Frontal cortex (tissue), 4 donors: ENCODE measurements around the gene EIF3L. TPM values are rescaled to one million over a fixed set of nuclear protein-coding genes. Genes with fewer than 3 reads are reported as not detected.

ENCODE experiments used
- DNase-seq, 2 donors: peaks; one replicate each; pipeline ENCODE4 v3.0.0; 2012; ENCODE audit warnings: low spot score in 2 of 2
- FAIRE-seq: peaks from 2 replicates; lab custom pipeline; 2012; peaks lifted over from hg19 to GRCh38; lab: Jason Lieb, UNC
- total RNA-seq: library from RNA; depleted of rRNA; stranded (reverse); fragments of >200 nt; gene quantifications from one replicate; pipeline ENCODE4 v1.2.3, GENCODE V29; 2014
- donor health status: control.
- donor health status: control.
- donor health status: control.

EIF3L gene
- total RNA-seq, 1 donor from 2014 or later, result 695 TPM

DNA sequence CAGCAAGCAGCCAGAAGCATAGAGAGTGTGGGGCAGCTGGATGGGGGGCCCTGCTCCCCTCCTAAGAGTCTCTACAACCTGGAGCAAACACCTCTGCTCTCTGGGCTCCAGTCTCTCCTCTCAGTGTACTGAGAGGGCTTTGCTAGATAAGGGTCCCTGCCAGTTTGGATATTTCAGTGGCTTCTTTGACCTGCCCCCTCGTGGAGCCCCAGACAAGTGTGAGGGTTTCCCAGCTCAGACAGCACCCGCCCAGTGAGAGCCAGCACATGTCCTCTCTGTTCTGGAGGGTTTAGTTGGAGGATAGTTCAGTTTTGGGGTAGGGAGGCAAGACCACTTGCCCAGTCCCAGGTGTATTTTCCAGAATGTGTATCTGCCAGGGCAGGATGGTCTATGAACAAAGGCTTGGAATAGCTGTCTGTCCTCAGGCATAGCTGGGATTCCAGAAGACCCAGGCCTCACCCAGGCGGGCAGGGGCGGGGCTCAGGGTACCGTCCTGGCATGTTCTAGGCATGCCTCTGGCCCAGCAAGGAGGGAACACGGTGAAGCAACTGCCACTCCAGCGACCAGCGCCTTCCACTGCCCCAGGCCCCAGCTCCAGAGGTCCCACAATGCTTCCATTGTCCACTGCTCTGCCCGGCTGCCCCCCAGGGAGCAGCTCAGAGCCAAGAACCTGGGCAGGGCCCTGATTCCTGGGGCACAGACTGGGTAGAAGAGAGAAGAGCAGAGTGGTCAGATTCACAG, 49.4 kb downstream of the EIF3L start:
- FAIRE-seq (no peak), DNase-seq (no peak)

DNA sequence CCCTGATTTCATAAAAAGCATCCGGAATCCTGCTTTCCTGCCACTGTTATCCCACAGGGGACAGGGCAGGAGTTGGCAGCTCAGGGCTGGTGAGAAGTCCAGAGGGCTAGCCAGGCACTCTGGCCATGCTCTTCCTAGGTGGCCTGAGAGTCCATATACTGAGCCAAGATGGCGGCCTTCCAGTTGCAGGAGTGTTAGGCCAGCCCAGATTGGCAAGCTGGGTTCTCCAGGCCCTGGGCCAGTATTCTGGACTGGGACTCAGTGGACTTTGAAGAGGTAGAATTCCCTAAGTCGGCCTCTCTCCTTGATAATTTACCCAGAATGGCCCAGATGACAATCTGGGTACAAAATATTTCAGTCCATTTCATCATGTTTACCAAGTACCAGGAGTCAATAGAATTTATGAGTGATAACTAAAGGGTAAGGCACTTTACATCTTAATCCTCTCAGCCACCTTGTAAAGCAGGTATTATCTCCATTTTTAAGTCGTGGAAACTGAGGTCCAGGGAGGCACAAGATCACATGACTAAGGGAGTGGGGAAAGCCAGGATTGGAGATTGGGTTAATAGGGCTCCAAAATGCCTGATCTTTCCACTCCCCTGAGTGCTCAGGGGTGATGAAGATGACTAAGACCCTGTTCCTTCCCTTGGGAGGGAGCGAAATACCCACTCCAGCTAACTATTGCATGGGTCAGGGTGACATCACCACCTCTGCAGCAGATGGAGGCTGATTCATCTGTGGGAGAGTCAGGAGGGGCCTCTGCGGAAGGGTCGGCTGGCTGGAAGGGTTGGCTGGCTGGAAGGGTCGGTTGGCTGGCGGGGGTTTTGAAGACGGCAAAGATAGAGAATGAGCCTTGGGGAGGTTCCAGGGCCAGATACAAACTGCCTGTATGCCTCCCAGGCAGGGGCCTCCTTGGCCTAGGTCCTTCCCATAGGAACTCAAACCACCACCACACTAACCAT, 55.6 kb downstream of the EIF3L start:
- peak; percentile 40 to 72 for DNase-seq
- no peak for FAIRE-seq

DNA sequence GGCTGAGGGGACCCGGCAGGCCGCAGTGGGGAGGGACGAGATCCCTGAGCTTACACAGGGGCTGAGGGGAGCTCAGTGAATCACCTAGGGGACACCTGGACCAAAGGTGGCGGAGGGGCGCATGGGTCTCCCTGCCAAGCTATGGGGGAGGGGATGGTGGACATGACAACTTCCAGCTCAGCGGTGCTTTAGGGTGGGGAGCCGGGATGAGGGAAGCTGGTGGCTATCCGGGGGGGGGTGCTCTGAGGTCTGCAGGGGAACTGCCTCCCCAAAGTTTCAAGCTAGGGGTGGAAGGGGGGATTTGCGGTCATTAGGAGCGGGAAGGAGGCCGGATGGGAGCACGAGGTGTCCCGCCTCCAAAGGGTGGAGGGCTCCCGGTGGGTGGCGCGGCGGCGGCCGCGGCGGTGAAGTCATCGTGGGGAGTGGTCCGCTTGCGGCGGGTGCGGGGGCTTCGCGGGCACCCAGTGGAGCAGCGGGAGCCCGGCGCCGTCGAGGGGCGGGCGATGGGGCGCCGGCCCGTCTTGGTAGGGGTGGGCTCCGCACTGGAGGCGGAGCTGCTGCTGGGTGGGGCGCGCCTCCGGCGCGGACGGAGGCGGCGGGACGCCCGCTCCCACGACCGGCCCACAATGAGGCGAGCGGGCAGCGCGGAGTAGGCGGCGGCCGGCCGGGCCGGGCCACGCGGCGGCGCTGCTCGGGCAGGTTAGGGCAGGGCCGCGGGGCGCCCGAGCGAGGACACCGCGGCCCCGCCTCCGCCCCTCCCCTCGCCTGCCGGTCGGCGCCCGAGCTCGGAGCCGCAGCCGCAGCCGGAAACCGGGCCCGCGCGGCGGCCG, 56.5 kb downstream of the EIF3L start, which contains the start of gene MICALL1:
MICALL1 (plus strand) TSS at position 764 of the 830 bp plus-strand sequence. CDS start 126 bp downstream, outside the sequence.
- no peak for FAIRE-seq
- peak; percentile 88 to 89 for DNase-seq

DNA sequence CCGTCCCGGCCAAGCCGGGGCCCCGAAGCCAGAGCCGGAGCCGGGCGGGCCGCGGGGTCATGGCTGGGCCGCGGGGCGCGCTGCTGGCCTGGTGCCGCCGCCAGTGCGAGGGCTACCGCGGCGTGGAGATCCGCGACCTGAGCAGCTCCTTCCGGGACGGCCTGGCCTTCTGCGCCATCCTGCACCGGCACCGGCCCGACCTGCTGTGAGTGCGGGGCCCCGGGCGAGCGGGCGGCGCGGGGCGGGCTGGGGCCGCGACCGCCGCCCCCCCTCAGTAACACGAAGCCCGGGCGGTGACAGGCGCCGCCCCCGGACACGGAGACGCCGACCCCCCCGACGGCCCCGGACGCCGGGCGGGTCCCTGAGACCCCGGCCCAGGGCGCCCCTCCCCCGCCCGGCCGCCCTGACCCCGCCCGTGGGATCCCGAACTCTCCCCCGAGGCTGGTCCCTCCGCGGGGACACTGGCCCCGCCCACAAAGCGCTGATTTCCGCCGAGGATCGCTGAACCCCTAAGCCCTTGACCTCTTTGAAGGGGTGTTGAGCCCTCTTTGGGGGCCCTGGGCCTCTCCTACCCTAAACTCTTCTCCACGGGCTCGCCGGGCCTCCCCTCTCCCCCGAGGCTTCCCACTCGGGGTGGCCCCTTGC, 57.3 kb downstream of the EIF3L start:
- FAIRE-seq, result no peak
- no peak for DNase-seq

DNA sequence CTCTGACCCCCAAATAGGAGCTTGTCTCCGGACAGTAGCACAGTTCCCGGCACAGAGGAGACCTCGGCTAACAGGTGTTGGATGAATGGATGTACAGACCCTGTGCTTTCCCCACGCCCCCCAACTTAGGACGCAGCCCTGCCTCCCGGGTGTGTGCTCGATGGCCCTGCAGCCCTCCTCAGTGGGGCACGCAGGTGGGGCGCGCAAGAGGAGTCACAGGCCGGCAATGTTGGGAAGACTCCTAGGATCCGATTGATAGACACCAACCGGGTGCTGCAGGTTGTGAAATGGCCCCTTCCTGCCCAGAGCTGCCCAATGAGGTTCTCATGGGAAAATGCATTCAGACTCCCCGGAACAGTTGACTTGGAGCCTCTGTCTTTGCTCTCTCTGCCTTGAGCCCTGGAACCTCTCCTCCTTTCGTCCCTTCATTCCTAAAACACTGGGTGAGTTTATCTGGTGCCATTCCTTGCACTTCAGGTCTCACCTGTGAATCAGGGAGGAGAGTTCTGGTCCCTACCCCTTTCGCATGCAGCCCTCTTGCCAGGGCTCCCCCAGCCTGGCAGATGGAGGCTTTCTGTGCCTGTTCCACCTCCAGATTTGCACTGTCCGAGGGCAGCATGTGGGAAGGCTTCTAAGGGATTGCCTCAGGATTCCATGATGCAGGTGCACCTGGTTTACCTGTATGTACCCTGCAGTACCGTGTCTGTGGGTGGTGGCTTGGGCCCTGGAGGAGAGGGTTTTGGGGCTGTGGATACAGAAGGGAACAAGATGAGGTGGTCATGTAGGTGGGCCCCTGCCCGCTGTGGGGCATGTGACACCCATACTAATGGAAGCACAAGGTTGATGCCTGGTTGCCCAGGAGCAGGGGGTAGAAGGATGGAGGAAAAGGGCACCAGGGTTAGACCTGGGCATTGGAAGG, 58.1 kb downstream of the EIF3L start:
- FAIRE-seq (no peak), DNase-seq (peak in 1 of 2 donors; percentile 41)

DNA sequence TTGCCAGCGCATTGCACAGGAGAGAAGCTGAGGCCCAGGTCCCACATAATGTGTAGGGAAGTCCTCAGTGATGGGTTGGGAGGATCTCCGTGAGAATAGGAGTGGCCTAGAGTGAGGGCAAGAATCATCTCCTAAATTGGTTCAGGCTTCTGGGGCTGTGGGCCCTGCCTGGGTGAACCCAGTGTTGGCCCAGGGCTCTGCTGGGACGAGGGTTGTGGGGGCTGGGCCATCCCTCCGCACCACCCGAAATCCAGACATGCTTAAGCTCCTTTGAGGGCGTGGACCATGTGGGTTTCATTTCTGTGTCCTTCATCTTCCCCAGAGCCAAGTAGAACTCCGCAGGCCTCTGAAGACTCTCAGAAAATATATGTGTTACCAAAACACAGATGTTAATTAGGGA, 60.5 kb downstream of the EIF3L start:
- DNase-seq (no peak), FAIRE-seq (no peak)

DNA sequence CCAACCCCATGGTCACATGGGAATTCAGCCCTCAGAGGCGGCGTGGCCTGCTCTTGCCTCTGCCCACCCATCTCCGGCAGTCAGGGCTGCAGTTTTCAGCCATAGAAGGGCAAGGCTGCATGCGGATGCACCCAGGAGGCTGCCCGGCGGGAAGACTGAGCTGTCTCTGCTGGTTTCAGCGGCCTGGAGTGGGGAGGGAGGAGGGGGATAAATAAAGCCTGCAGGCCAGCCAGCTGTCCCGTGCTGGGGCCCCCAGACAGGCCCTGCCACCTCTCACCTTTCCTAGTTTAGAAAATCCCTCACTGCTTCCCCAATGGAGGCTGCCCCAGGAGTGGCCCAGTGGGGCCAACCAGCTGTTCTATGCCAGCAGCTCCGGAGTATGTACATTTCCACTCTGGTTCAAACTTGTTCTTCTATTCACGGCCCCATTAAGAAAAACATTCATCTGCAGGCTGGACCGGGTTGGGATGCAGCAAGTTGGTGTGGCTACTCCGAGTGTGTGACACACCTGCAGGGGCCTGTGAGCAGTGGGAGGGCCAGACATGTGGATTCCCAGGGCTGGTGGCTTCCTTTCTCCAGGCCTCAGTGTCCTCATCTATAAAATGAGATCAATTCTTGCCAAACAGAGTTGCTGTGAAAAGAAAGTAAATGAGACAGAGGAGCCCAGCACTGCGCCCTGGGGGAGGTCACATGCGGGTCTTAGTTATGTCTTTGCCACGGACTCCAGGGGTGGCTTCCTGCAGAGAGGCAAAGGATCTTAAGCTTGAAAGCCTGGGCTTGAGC, 61.9 kb downstream of the EIF3L start:
- FAIRE-seq, result no peak
- no peak for DNase-seq

DNA sequence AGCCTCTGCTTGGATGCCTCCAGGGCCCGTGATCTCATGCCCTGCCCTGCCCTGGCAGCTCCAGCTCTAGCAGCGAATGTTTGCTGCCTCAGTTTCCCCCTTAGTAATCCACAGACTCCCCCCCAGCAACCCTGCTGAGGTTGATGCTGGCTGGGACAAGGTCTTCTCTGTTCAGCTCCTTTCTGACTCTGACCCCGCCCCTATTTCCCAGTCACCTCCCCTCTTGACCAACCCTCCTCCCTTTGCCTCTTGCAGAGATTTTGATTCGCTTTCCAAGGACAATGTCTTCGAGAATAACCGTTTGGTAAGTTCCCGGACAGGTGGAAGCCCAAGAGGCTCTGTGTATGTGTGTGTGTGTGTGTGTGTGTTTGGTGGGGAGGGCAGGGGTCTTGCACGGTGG, 62.5 kb downstream of the EIF3L start:
- no peak for FAIRE-seq

DNA sequence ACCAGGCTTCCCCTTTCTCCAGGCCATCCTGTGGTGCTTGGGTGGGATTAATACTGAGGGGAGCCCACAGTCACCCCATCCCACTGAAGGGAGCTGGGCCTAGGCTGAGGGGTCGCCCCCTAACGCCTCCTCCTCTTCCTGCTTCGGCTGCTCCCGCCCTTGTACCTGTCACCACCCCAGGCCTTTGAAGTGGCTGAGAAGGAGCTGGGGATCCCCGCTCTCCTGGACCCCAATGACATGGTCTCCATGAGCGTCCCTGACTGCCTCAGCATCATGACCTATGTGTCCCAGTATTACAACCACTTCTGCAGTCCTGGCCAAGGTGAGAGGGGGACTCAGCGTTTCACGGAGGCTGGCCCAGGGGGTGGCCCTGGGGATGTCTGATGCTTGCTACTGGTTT, 63.0 kb downstream of the EIF3L start:
- DNase-seq, result no peak

More for the DNA sequence above, 62.5 kb downstream of the EIF3L start:
- DNase-seq, result no peak

DNA sequence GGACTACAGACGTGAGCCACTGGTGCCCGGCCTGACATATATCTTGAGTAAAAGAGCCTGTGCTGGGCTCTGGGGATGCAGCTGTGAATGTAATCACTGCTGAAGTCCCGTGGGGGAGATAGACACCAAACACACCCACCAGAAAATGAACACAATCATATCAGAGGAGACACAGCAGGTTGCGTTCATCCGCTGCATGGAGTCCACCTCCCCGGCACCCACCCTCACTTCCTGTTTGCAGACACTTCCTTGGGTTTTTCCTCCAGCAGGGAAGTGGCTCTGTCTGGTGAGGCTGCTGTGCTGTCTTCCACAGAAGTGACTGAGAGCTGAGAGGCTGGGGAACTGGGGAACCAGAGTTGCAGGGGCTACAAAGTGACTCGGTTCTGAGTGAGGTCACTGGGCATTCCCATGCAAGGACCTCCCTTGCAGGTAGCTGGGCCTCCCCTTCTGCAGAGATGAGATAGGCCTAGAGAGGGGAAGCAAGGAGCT, 64.1 kb downstream of the EIF3L start:
- DNase-seq, result no peak
- no peak for FAIRE-seq

More for the DNA sequence above, 63.0 kb downstream of the EIF3L start:
- FAIRE-seq, result no peak

DNA sequence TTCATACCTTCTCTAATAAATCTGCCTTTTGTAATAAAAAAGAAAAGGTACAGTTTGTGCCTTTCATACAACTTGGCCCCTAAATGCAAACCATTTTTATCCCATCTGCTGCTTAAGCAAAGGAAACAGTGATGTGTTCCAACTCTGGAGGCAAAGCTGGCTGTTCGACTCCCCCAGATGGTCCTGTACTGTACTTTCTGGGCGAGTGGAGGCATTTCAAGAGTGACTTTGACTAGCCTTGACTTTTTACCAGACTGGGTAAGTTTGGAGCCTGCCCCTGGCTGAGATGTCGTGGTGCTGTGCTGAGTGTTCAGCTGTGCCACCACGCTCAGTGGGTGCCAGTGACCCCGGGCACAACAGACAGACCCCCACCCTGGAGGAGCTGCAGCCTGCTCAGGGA, 67.1 kb downstream of the EIF3L start:
- no peak for FAIRE-seq
- DNase-seq, result no peak

DNA sequence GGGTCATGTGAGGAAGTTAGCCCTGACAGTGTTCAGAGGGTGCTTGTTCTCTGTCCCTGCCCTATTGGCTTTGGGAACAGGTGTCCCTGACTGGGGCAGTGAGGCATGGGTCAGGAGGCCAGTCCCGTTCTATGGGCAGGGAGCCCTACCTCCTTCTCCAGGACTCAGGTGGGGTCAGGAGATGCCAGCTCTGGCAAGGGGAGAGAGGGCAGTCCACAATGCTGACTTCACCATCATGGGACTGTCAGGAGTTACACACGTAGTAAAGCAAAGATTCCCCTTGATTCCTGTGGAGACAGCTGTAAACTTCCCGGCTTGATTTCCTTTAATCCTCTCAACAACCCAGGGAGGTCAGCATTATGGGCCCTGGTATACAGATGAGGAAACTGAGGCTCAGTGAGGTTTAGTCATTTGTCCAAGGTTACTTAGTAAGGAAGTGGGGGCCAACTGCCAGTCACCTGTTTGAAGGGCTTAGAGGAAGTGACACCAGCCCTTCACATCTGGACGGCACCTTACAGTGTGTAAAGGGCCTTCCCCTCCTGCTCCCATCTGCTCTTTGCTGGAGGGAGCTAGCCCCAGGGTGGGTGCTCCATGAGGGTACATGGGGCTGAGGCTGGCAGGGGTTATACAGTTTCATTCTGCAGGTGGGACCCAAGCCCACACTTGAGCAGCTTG, 68.8 kb downstream of the EIF3L start:
- FAIRE-seq, result no peak
- DNase-seq, result no peak

DNA sequence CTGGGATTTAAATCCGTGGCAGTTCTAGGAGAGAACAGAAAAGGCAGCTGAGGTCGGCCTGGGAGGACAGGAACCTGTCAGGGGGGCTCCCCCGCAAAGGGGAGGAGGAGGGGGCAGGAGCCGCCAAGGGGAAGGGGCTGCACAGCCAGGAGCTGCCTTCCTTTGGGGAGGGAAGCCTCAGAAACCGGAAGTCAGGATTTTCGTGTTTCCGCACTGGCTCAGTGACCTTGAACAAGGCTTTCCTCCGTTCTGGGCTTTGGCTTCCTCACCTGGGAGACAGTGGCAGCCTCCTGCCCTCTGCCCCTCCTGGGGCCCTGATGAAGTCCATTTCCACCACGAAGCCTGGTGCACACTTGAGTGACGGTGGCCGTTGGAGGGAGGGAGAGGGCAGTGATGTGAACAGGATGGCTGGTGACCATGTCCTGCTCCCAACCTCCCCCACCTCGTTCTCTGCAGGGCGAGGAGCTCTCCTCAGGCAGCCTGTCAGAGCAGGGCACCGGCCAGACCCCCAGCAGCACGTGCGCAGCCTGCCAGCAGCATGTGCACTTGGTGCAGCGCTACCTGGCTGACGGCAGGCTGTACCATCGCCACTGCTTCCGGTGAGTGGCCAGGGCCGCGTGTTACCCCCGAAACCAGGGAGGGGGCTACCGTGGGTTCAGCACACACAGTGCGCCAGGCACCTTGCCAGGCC, 69.5 kb downstream of the EIF3L start:
- FAIRE-seq, result no peak
- no peak for DNase-seq

DNA sequence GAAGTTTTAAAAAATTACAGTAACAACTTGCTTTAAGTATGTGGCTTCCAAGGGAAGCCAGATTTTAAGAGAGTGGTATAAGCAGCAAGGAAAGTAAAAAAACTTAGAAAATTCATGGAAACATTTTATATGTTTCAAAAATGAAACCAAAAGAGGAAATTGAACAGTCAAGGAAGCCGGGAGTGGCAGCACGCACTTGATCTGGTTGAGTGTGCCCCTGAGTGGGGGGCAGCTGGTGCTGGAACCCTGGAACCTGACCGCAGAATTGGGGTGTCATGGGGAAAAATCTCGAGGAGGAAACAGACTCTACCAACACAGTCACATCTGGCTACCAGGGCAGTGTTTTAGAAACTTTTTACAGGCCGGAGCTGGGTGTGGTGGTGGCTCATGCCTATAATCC, 70.9 kb downstream of the EIF3L start:
- DNase-seq (no peak), FAIRE-seq (no peak)

DNA sequence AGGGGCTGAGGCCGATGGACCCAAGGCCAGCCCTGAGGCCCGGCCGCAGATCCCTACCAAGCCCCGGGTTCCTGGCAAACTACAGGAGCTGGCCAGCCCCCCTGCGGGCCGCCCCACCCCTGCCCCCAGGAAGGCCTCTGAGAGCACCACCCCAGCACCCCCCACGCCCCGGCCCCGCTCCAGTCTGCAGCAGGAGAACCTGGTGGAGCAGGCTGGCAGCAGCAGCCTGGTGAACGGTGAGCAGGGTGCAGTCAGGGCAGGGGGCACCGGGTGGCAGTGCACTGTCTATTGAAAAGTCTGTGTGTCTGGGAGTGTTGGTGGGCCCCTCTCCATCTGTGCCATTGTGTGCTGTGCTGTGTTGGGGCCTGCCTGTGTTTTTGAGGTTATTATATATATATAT, 73.0 kb downstream of the EIF3L start:
- no peak for FAIRE-seq
- DNase-seq, result no peak

DNA sequence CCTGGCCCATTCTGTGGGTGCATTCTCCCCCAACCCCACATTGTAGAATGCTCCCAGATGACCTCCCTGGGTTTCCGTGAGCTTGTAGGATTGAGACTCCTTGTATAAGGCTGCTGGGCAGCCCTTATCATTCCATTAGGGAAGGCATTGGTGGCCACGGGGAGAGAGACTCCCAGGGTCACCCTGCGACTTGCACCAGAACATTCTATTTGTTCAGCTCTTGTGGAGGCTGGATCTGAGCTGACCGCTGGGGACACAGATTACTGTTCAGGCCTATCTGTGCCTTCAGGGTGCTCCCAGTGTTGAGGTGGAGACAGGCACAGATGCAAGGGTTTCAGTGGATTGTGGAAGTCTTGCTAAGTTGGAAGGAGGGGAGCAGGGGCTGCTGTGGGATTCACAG, 74.7 kb downstream of the EIF3L start:
- FAIRE-seq (no peak), DNase-seq (no peak)
